Mesenchymal stem cell (in vitro differentiated cells and primary cell): Measurements from ENCODE around the gene MAPKAP1.
A peak's percentile ranks its signal among the peaks of the same experiment; 100 is the strongest.

Experiments used
- DNase-seq: peaks from one replicate; pipeline ENCODE4 v3.0.0-alpha.2; 2013
- H2AFZ ChIP-seq: one replicate; pipeline ENCODE4 v1.6.1; 2013; ENCODE audit warnings: low read depth, mild to moderate bottlenecking, control low read depth, inconsistent platforms, low read length, moderate library complexity
- H2AK5ac ChIP-seq: 2 replicates; pipeline ENCODE4 v1.6.1; 2013; ENCODE audit warnings: low read length, moderate library complexity, mild to moderate bottlenecking, inconsistent platforms; ENCODE audit not compliant: severe bottlenecking
- H2BK120ac ChIP-seq: one replicate; pipeline ENCODE4 v1.6.1; 2013; ENCODE audit warnings: low read depth, mild to moderate bottlenecking, inconsistent platforms, low read length, moderate library complexity
- H2BK12ac ChIP-seq, 2 experiments: one replicate each; pipeline ENCODE4 v1.6.1; 2013; ENCODE audit warnings: inconsistent platforms in 2 of 2, low read length in 2 of 2, mild to moderate bottlenecking in 2 of 2, moderate library complexity in 2 of 2, control low read depth in 1 of 2
- H2BK15ac ChIP-seq: one replicate; pipeline ENCODE4 v1.6.1; 2013; ENCODE audit warnings: mild to moderate bottlenecking, low read depth, inconsistent platforms; ENCODE audit not compliant: poor library complexity, severe bottlenecking
- H2BK5ac ChIP-seq: 2 replicates; pipeline ENCODE4 v1.6.1; 2013; ENCODE audit warnings: low read depth, mild to moderate bottlenecking, low read length, control low read depth, inconsistent platforms; ENCODE audit not compliant: poor library complexity, severe bottlenecking
- H3K14ac ChIP-seq, 2 experiments: one replicate each; pipeline ENCODE4 v1.6.1; 2013; ENCODE audit warnings: inconsistent platforms in 2 of 2, low read length in 2 of 2, control low read depth in 1 of 2, mild to moderate bottlenecking in 1 of 2, moderate library complexity in 1 of 2
- H3K18ac ChIP-seq, 2 experiments: one replicate each; pipeline ENCODE4 v1.6.1; 2013; ENCODE audit warnings: inconsistent platforms in 2 of 2, low read length in 2 of 2, control low read depth in 1 of 2, low read depth in 1 of 2, mild to moderate bottlenecking in 1 of 2
- H3K23ac ChIP-seq, 2 experiments: one replicate each; pipeline ENCODE4 v1.6.1; 2013; ENCODE audit warnings: inconsistent platforms in 2 of 2, low read length in 2 of 2, mild to moderate bottlenecking in 2 of 2, moderate library complexity in 2 of 2, control low read depth in 1 of 2
- H3K27ac ChIP-seq: 2 replicates; pipeline ENCODE4 v1.5.1; 2013; ENCODE audit warnings: mild to moderate bottlenecking, moderate library complexity, low read length, control low read depth, inconsistent platforms; ENCODE audit not compliant: poor library complexity, severe bottlenecking
- H3K27me3 ChIP-seq, 2 experiments: 2 replicates each; pipeline versions ENCODE4 v1.6.1 to v1.7.0; 2013; ENCODE audit warnings: low read length in 2 of 2, mild to moderate bottlenecking in 2 of 2, moderate library complexity in 2 of 2, control low read depth in 1 of 2, inconsistent platforms in 1 of 2; ENCODE audit not compliant: control insufficient read depth in 1 of 2, insufficient read depth in 1 of 2
- H3K36me3 ChIP-seq, 2 experiments: 2 replicates each; pipeline versions ENCODE4 v1.6.1 to v1.7.0; 2013; ENCODE audit warnings: low read length in 2 of 2, control low read depth in 1 of 2, inconsistent platforms in 1 of 2, low read depth in 1 of 2, mild to moderate bottlenecking in 1 of 2; ENCODE audit not compliant: insufficient read depth in 2 of 2, control insufficient read depth in 1 of 2
- H3K4ac ChIP-seq, 2 experiments: one replicate each; pipeline ENCODE4 v1.6.1; 2013; ENCODE audit warnings: inconsistent platforms in 2 of 2, low read length in 2 of 2, mild to moderate bottlenecking in 2 of 2, moderate library complexity in 2 of 2, control low read depth in 1 of 2, low read depth in 1 of 2
- H3K4me1 ChIP-seq: 2 replicates; pipeline ENCODE4 v1.6.1; 2013; ENCODE audit warnings: low read depth, low read length, control low read depth; ENCODE audit not compliant: control insufficient read depth, insufficient read depth
- H3K4me2 ChIP-seq: 2 replicates; pipeline ENCODE4 v1.6.1; 2013; ENCODE audit warnings: low read length, mild to moderate bottlenecking, inconsistent platforms; ENCODE audit not compliant: poor library complexity, severe bottlenecking
- H3K4me3 ChIP-seq, 2 experiments: 2 replicates each; pipeline versions ENCODE4 v1.5.1 to v1.7.0; 2013; ENCODE audit warnings: low read length in 2 of 2, mild to moderate bottlenecking in 2 of 2, control low read depth in 1 of 2, low read depth in 1 of 2; ENCODE audit not compliant: insufficient read depth in 1 of 2
- H3K79me1 ChIP-seq: replicated peaks from 2 replicates; pipeline ENCODE4 v1.6.1; 2013; ENCODE audit warnings: mild to moderate bottlenecking, control low read depth, low read length, inconsistent platforms; ENCODE audit not compliant: poor library complexity, severe bottlenecking
- H3K9ac ChIP-seq: 2 replicates; pipeline ENCODE4 v1.7.0; 2013; ENCODE audit warnings: mild to moderate bottlenecking, low read length, moderate library complexity
- H3K9me3 ChIP-seq: 2 replicates; pipeline ENCODE4 v1.7.0; 2013; ENCODE audit warnings: mild to moderate bottlenecking, low read length; ENCODE audit not compliant: control insufficient read depth
- H4K8ac ChIP-seq: one replicate; pipeline ENCODE4 v1.6.1; 2013; ENCODE audit warnings: inconsistent platforms, mild to moderate bottlenecking, low read length, moderate library complexity
- H4K91ac ChIP-seq: one replicate; pipeline ENCODE4 v1.6.1; 2013; ENCODE audit warnings: mild to moderate bottlenecking, low read length, inconsistent platforms
- WGBS: methylation state at CpG from one replicate; pipeline ENCODE4 v1.1.7; 2013; ENCODE audit warnings: mixed read lengths; 5-methylcytosine and 5-hydroxymethylcytosine counted together

Gene MAPKAP1

GRCh38 chr9:125466411-125466810, 240.6 kb downstream of the MAPKAP1 start:
- Histone ChIP-seq H2BK15ac (peak overlapping the region; percentile 41), H2AK5ac (no peak overlapping the region), H3K79me1 (peaks cover 23% of the 10 kb centered on the region), H3K9ac (no peak overlapping the region), H3K27me3 (no peaks in the 10 kb centered on the region), H3K4me1 (peaks cover 8% of the 10 kb centered on the region), H2BK120ac (no peak overlapping the region), H2AFZ (no peak overlapping the region), H3K4me3 (no peak overlapping the region), H3K23ac (no peak overlapping the region), H2BK5ac (no peak overlapping the region), H3K9me3 (no peaks in the 10 kb centered on the region), H3K4me2 (no peak overlapping the region), H3K4ac (peak overlapping the region in 1 of 2 experiments; percentile 63), H3K14ac (no peak overlapping the region), H2BK12ac (no peak overlapping the region), H4K91ac (peak overlapping the region; percentile 81), H3K36me3 (peaks cover 19 to 57% of the 10 kb centered on the region in 2 experiments), H3K18ac (no peak overlapping the region), H3K27ac (no peak overlapping the region), H4K8ac (no peak overlapping the region)
- WGBS = 67% methylated on average over 5 of the region's 5 CpGs
- DNase-seq = no peak

GRCh38 chr9:125464591-125465385, 242.2 kb downstream of the MAPKAP1 start:
- H3K18ac ChIP-seq = no peak overlapping the region
- no peak overlapping the region for H4K8ac ChIP-seq
- H2BK15ac ChIP-seq = no peak overlapping the region
- H3K27ac ChIP-seq = no peak overlapping the region
- H3K14ac ChIP-seq = no peak overlapping the region
- no peak overlapping the region for H2AK5ac ChIP-seq
- no peaks in the 10 kb centered on the region for H3K27me3 ChIP-seq
- peaks cover 15 to 48% of the 10 kb centered on the region in 2 experiments for H3K36me3 ChIP-seq
- H2BK120ac ChIP-seq = no peak overlapping the region
- no peak overlapping the region for H2BK12ac ChIP-seq
- H3K4me1 ChIP-seq = peaks cover 1% of the 10 kb centered on the region
- WGBS = 56% methylated on average over 12 of the region's 12 CpGs
- H3K9ac ChIP-seq = no peak overlapping the region
- peak; percentile 34 for DNase-seq
- no peak overlapping the region for H2AFZ ChIP-seq
- H4K91ac ChIP-seq = no peak overlapping the region
- no peak overlapping the region for H3K23ac ChIP-seq
- H3K79me1 ChIP-seq = peaks cover 16% of the 10 kb centered on the region
- H3K4me2 ChIP-seq = no peak overlapping the region
- no peak overlapping the region for H2BK5ac ChIP-seq
- no peak overlapping the region for H3K4ac ChIP-seq
- H3K4me3 ChIP-seq = no peak overlapping the region
- no peaks in the 10 kb centered on the region for H3K9me3 ChIP-seq

GRCh38 chr9:125463926-125464325, 243.1 kb downstream of the MAPKAP1 start:
- Histone ChIP-seq H3K18ac (no peak overlapping the region), H2BK5ac (no peak overlapping the region), H4K91ac (no peak overlapping the region), H3K4me1 (peaks cover 1% of the 10 kb centered on the region), H2AFZ (no peak overlapping the region), H3K9ac (no peak overlapping the region), H3K4ac (peak overlapping the region in 1 of 2 experiments; percentile 18), H3K27ac (no peak overlapping the region), H3K36me3 (peaks cover 19 to 42% of the 10 kb centered on the region in 2 experiments), H2BK12ac (no peak overlapping the region), H2BK15ac (no peak overlapping the region), H2AK5ac (no peak overlapping the region), H2BK120ac (no peak overlapping the region), H3K14ac (no peak overlapping the region), H3K23ac (no peak overlapping the region), H3K9me3 (no peaks in the 10 kb centered on the region), H3K79me1 (peaks cover 16% of the 10 kb centered on the region), H3K4me3 (no peak overlapping the region), H3K27me3 (no peaks in the 10 kb centered on the region), H3K4me2 (no peak overlapping the region), H4K8ac (no peak overlapping the region)
- DNase-seq = no peak
- no CpG with 5 or more reads among the region's 2 CpGs for WGBS

- H3K4ac ChIP-seq = no peak overlapping the region
- H3K4me2 ChIP-seq = no peak overlapping the region
- H3K27me3 ChIP-seq = no peaks in the 10 kb centered on the region
- H3K79me1 ChIP-seq = peaks cover 10% of the 10 kb centered on the region
- H2AFZ ChIP-seq = no peak overlapping the region
- H2BK5ac ChIP-seq = no peak overlapping the region
- H3K4me1 ChIP-seq = no peaks in the 10 kb centered on the region
- no peak overlapping the region for H2BK120ac ChIP-seq
- no peak overlapping the region for H4K91ac ChIP-seq
- peaks cover 1% of the 10 kb centered on the region for H3K9me3 ChIP-seq
- H2BK15ac ChIP-seq = no peak overlapping the region
- peak overlapping the region in 1 of 2 experiments; percentile 21 for H2BK12ac ChIP-seq
- H3K23ac ChIP-seq = no peak overlapping the region
- H3K18ac ChIP-seq = no peak overlapping the region
- H4K8ac ChIP-seq = no peak overlapping the region
- 50% methylated on average over 10 of the region's 10 CpGs for WGBS
- no peak overlapping the region for H3K9ac ChIP-seq
- peak; percentile 23 for DNase-seq
- H2AK5ac ChIP-seq = no peak overlapping the region
- no peak overlapping the region for H3K27ac ChIP-seq
- no peak overlapping the region for H3K4me3 ChIP-seq
- H3K36me3 ChIP-seq = peaks cover 15 to 34% of the 10 kb centered on the region in 2 experiments
- no peak overlapping the region for H3K14ac ChIP-seq
Measured at GRCh38 chr9:125462861-125463291, 244.1 kb downstream of the MAPKAP1 start.
